ENCODE measurements around the gene DPF1.

The DPF1 gene

DNA sequence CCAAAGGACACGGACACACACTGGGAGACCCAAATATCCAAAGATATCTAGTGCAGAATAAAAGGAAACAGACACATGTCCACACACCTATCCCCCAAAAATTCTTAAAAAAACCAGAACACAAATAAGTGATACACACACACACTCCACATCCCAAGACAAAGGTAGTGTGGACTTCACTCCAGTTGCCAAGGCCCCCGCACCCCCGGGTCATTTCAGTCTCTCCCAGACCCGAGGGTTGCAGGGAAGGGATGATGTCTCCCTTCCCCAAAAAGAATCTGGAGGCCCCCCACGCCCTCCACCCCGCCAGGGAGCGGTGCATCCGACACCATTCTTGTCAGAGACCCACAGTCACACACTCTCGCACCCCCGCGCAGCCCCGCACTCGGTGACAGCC, 407 bp downstream of the DPF1 start:
- DNase-seq: no peak
- in situ Hi-C loops (cut with MboI; ENCODE audit: low pct_unique_long_range_greater_than_20kb, low sequenced_read_pairs): no loop called here

DNA sequence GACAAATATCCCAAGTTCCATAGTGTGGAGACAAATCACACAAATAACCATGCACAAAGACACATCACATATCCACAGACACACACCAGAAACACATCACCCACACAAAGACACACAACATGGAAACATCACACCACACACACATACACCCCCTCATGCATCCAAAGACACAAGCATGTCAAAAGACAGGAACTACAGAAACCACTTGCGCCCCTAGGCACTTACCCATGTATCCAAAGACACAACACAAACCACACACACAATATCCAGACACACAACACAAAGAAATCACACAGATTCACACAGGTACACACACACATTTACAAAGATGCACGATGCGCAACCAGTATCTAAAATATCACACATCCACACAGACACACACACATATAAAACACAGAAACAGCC, 901 bp downstream of the DPF1 start:
- in situ Hi-C loops (cut with MboI; ENCODE audit: low pct_unique_long_range_greater_than_20kb, low sequenced_read_pairs): no loop called here
- DNase-seq: no peak

DNA sequence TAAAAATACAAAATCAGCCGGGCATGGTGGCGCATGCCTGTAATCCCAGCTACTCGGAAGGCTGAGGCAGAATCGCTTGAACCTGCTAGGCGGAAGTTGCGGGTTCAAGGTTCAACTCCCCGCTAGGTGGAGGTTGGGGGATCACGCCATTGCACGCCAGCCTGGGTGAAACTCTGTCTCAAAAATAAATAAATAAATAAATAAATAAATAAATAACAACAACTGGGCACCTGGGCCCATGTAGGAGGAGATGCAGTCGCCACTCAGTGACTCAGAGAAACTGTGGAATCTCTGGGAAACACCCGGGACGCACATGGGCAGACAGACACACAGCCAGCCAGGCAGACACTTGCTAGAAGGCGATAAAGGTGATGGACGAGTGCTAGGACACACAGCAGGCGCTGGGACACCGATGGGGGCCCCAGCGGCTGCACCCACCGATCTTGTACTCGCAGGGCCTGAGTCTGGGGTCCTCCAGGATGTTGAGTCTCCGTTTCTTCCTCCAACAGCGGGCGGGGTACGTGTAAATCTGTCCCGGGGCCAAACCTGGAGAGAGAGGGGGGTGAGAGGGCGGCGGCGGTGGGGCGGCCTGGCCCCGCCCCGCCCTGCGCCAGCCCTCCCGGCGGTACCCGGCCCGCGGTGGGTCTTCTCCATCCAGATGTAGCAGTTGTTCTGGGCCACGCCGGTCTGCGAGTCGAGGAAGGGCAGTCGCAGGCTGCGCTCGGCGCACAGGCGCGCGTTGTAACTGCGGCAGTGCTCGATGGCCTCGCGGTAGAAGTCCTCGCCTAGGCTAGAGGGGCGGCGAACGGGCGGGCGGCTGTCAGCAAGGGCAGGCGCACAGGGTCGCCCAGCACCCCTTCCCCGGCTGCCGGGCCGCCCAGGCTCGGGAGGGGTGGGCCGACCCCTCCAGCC, 1.8 kb downstream of the DPF1 start:
- in situ Hi-C loops (cut with MboI; ENCODE audit: low pct_unique_long_range_greater_than_20kb, low sequenced_read_pairs): no loop called here

DNA sequence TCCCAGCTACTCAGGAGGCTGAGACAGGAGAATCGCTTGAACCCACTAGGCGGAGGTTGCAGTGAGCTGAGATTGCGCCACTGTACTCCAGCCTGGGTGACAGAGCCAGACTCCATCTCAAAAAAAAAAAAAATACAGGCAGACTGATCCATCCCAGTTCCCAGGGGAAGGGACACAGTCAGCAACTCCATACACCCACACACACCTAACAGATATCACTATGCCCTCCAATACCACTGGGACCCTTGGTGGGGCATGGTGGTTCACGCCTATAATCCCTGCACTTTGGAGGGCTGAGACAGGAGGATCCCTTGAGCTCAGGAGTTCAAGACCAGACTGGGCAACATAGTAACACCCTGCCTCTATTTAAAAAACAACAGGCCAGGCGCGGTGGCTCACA, 2.6 kb downstream of the DPF1 start:
- DNase-seq: no peak
- in situ Hi-C loops (cut with MboI; ENCODE audit: low pct_unique_long_range_greater_than_20kb, low sequenced_read_pairs): no loop called here

More for the DNA sequence above, 1.8 kb downstream of the DPF1 start:
- no peak for DNase-seq

DNA sequence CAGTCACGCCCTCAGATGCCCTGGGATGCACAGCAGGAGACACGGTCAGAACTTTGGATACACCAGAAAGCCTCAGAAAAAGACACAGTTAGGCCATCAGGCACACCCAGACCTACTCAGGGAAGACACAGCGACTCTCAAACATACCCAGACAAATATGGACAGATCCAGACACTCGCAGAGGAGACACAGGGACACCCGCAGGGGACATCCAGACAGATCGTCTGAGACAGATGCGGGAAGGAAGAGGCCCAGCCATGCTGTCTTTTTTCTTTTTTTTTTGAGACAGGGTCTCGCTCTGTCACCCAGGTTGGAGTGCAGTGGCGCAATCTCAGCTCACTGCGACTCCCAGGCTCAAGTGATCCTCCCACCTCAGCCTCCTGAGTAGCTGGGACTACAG, 4.8 kb downstream of the DPF1 start:
- in situ Hi-C loops (cut with MboI; ENCODE audit: low pct_unique_long_range_greater_than_20kb, low sequenced_read_pairs): no loop called here
- DNase-seq: no peak

DNA sequence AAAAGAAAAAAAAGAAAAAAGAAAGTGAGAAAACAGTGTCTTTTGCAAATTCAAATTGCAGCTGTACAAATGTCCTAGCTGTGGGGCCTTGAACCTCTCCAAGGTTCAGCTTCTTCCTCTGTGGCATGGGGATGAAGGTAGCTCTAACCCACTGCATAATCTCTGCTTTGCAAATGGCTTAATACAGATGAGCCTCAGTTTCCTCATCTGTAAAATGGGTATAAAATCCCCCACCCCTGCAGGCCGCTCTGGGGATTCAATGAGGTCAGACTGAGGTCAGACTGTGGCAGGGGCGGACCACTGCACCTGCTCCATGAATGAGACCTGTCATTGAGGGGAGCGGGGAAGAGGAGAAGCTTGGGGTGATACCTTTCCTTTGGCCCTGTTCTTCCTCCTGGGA, 5.8 kb downstream of the DPF1 start:
- in situ Hi-C loops (cut with MboI; ENCODE audit: low pct_unique_long_range_greater_than_20kb, low sequenced_read_pairs): no loop called here
- DNase-seq: no peak

DNA sequence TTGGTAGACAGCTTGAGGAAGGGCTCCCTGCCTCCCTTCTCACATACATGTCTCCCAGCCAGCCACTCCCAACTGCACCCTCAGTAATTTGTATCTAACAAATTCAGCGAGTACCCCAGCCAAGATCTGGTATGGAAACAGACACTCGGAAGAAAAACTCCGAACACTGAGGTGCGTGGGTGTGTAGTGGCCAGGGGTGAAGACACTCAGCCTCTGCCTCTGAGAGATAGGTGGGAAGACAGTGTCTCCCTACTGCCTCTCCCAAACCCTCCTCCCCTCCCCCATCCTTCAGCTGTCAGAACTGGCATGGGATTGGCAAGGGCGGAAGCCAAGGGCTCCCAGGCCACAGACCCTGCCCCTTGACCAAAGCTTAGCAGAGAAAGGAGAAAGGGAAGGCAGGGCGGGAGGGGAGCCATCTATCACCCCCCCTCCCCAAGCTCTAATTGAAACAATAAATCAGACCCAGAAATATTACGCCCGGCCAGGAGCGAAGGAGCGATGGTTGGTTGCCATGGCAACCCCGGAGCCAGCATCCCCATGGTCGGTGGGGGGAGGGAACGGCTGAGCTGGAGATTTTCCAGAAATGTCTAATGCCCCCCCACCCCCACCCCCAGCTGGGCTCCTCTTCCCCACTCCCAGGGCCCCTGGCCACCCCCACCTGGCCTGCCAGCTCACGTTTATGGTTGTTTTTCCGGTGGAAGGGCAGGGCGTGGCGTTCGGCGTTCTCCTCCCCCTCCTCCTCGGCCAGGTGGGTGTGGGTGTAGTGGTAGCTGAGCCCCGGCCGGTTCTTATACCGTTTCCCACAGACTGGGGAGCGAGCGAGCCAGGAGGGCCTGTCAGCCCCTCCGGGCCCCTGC, 7.0 kb downstream of the DPF1 start:
- DNase-seq: no peak
- in situ Hi-C loops (cut with MboI; ENCODE audit: low pct_unique_long_range_greater_than_20kb, low sequenced_read_pairs): no loop called here

DNA sequence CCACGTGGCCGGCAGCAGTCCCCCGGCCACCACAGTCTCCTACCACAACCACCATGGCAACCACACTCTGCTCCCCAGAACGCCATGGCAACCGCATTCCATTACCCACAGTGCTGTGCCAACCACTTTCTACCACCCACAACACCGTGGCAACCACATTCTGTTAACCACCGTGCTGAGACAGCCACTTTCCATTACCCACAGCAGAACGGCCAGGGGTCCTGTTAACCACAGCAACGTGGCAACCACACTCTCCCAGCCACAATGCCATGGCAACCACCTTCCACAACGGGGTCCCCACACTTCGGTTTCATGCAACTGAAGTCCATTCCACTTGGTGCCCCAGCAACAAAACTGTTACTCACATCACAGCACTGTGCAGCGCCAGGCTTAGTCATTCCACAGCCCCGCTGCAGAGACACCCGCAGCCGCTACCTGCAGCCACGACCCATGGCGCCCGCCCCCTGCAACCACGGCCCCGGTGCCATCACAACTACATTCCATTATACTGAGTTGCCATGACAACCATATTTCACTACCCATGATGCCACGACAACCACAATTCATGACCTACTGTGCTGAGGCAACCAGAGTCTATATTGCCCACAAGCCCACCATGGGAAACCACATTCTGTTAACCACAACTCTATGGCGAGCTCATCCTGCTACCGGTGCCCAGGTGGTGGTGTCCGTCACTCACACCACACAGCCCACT, 10.0 kb downstream of the DPF1 start:
- peak; percentile 58 for DNase-seq
- in situ Hi-C loops (cut with MboI; ENCODE audit: low pct_unique_long_range_greater_than_20kb, low sequenced_read_pairs): no loop called here

DNA sequence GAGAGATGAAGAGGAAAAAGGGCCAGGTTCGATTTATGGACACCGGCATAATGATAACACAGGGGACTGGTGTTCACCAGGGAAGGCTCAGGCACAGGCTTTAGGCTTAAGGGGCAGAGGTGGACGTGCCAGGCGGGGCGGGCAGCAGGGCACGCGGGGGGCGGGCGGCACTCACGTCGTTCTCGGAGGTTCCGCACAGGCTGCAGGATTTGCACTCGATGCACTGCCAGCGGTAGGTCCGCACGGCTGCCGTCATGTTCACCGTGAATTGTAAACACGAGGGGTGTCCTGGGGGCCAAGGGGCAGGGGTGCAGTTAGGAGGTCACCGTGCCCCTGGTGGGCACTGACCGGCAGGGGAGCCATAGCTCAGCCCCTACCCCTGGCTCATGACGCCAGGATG, 10.6 kb downstream of the DPF1 start:
- in situ Hi-C loops (cut with MboI; ENCODE audit: low pct_unique_long_range_greater_than_20kb, low sequenced_read_pairs): no loop called here

DNA sequence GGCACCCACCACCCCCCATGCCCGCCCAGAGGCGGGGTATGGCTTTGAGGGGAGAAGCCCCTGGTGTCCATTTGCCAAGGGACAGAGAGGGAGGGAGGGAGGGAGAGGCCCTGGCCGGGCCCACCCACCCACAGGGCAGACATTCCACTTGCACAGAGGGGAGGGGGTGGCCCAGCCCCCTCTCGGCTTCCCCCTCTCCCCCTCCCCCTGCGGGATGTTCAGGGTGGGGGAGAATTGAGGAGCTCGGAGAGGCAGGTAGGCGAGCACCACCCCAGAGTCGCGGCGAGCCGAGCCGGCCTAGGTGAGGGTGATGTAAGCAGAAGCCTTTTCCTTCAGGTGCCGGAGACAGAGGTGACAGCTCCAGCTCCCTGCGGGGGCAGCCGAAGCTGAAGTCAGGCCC, 12.3 kb downstream of the DPF1 start:
- DNase-seq: no peak
- in situ Hi-C loops (cut with MboI; ENCODE audit: low pct_unique_long_range_greater_than_20kb, low sequenced_read_pairs): no loop called here

More for the DNA sequence above, 10.6 kb downstream of the DPF1 start:
- DNase-seq: no peak

DNA sequence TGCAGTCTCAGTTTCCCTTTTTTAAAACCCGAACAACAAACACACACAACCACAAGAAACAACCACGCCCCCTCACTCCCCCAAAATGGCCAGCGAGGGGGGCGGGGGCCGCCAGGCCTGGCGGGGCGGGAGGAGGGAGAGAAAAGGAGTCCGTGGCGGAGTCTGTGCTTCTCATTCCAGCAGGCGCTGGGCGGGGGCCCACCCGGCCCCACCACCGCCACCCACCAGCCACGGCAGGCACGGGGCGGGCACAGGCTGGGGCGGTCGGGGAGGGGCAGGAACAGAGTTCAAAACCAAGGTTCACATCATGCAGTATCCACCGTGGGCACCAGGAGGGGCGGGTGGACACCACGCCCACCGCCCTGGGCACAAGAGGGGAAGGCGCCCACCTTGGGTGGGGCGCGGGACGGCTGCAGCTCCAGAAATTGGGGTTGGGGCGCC, 12.9 kb downstream of the DPF1 start:
- in situ Hi-C loops (cut with MboI; ENCODE audit: low pct_unique_long_range_greater_than_20kb, low sequenced_read_pairs): no loop called here
- DNase-seq: no peak

DNA sequence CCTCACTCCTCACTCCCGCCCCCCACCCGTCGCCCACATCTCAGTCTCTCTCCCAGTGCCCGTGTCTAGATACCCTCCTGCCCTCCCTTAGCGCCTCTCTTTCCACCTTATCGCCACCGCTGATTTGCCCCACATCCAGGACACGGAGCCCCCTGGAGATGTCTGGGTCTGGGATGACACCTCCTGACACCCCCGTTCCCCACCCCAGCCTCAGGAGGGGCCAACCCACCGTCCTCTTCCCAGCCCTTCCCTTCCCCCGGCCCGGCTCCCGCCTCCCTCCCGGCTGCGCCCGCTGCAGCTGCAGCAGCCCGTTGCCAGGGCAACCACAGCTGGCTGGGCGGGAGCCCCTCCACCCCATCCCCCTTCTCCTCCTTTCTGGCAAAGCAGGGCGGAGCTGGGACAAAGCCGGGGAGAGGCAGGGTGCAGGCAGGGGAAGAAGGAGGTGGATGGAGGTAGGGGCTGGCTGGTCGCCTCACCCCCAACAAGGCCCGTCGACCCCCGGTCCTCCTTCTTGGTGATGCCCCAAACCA, 13.5 kb downstream of the DPF1 start:
- in situ Hi-C loops (cut with MboI; ENCODE audit: low pct_unique_long_range_greater_than_20kb, low sequenced_read_pairs): no loop called here

DNA sequence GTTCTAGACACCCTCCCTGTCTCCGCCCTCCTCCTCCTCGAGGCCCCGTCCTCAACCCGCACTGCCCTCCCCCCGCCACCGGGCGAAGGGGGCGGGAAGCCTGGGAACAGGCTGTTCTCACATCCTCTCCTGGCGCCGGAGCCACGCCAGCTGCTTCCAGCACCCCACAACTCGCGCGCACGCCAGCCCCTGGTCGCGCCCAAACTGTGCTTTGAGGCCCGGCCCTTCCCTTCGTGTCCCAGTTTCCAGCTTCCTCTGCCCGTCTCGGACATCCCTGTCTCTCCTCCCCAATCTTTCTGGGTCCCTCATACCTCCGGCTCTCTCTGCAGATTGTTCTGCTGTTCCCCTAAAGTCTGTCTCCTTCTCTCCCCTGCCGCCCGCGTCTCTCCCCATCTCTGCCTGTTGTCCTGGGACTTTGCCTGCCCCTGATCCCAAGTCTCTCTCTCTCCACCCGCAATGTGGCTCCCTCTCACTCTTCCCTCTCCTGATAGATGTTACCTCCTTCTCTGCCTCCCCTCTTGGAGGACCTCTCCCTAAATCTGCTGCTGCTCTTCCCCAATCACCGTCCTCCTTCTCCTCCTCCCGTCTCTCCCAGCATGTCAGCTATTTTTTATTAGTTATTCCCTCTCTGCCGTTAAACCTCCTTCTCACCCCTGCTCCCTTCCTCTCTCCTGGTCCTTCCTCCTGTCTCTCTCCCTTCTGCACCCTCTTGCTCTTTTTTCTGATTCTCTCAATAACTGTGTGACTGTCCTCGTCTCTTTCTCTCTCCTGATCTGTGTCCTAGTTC, 14.2 kb downstream of the DPF1 start:
- no peak for DNase-seq
- in situ Hi-C loops (cut with MboI; ENCODE audit: low pct_unique_long_range_greater_than_20kb, low sequenced_read_pairs): no loop called here

More for the DNA sequence above, 13.5 kb downstream of the DPF1 start:
- DNase-seq: no peak

DNA sequence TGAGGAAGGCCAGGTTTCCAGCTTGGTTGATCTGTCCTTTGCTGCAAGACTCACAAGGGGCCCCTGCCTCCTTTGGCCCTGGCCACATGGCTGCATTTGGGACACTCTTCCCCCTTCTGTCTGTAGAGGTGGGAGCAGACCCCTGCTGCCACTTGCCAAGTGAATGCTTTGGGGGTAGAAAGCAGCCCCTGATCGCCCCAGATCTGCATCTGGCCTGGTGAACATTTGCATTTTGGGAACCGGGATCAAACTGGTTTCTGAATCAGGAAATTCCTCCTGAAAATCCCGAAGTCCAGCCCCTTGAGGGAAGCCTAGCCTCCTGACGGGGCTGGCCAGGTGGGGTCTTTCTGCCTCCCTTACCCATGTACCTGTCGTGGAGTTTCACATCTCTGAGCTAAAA, 14.9 kb downstream of the DPF1 start:
- no peak for DNase-seq
- in situ Hi-C loops (cut with MboI; ENCODE audit: low pct_unique_long_range_greater_than_20kb, low sequenced_read_pairs): no loop called here

DNA sequence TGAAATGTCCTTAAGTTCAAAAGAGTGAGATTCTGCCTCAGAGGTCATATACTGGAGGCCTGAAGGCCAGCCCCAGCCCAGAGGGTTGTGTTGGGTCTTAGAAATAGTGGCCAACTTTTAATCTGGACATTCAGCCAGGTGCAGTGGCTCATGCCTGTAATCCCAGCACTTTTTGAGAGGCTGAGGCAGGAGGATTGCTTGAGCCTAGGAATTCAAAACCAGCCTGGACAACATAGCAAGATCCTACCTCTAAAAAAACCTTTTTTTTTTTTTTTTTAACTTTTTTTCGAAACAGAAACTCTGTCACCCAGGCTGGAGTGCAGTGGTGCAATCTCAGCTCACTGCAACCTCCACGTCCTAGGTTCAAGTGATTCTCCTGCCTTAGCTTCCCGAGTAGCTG, 15.5 kb downstream of the DPF1 start:
- DNase-seq: no peak
- in situ Hi-C loops (cut with MboI; ENCODE audit: low pct_unique_long_range_greater_than_20kb, low sequenced_read_pairs): no loop called here

DNA sequence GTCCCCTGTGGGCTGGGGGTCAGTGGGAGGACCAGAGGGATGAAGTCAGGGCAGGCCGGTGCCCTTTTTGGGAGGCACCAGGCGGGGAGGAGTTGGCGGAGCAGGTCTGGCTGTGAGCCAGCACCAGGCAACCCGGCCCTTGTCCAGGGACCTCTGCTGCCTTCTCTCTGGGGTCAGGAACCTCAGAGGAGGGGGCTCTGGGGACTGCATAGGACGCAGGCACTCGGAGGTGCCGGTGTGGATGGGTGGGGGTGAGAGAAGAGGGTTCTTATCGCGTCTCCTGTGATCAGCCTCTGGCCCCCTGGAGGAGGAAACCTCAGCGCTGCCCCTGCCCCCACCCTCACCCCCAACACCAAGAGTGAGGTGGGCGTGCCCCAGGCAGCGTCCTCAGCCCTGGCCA, 16.5 kb downstream of the DPF1 start:
- DNase-seq: no peak
- in situ Hi-C loops (cut with MboI; ENCODE audit: low pct_unique_long_range_greater_than_20kb, low sequenced_read_pairs): no loop called here

DNA sequence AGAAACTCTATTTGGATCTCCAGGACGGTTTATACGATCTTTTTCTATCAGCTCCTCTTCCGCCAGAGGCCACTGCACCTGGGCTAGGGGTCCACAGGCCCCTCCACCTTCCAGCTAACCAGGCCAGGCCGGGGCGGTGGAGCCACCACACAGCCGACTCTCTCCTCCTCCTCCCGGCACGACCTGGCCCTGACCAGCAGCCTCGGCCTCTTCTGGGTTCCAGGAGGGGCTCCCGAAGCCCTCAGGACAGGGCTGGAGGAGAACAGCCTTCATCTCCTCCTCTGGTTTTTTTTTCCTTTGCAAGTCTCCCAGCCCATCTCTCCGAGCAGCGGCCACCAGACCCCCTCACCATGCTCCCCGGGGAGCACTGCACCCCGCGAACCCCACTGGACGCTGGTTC, 17.1 kb downstream of the DPF1 start:
- in situ Hi-C loops (cut with MboI; ENCODE audit: low pct_unique_long_range_greater_than_20kb, low sequenced_read_pairs): no loop called here
- no peak for DNase-seq

DNA sequence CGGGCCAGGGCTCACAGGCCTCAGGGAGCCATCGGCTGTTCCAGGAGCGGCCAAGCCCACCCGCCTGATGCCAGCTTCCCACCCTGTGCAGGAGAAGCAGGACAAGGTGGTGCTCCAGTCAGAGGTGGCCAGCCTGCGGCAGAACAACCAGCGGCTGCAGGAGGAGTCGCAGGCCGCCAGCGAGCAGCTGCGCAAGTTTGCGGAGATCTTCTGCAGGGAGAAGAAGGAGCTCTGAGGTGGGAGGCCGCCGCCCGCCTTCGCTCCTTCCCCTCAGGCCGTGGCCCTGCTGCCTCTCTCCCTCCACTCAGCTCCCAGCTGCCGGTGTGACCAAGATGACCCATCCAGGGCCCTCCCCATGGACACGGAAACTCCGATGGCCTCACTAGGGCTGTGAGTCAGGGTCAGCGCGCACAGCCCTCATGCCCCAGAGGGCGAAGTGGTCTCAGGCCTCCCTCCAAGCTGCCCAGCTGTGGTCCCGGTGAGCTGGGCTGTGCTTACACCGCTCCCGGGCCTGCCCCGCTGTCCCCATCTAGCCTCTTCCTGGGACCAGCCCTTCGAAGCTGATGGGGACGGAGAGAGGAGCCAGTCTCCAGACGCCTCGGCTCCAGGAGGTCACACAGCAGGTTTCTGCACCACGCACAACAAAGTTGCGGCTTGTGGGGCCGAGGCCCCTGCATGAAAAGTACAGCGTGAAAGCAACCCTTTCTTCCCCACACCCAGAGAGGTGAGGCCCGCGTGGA, 17.8 kb downstream of the DPF1 start:
- DNase-seq: no peak
- in situ Hi-C loops (cut with MboI; ENCODE audit: low pct_unique_long_range_greater_than_20kb, low sequenced_read_pairs): no loop called here

Data from KBM-7 (cell line).